ENCODE data around the gene ENTR1. TPM values are rescaled to one million over a fixed set of nuclear protein-coding genes. Genes with fewer than 3 reads are reported as not detected.

ENTR1 gene
- total and polyA plus RNA-seq, 2 of the 13 experiments (the other 11 are each of a cell fraction or from before 2014, with no cell fraction given) = 70.1 to 76.4 TPM

GRCh38 chr9:136363106-136363948 lies 47.1 kb downstream of the ENTR1 start, which contains the start of gene DNLZ (continued):
- TF ChIP-seq REST (IDR thresholded peaks at IDR 0.05; ENCODE audit: borderline replicate concordance in 1 of 2, low read depth in 1 of 2, low read length in 2 of 2) (no peak), JUN (CRISPR knock-in tag; IDR thresholded peaks at IDR 0.05) (peak; percentile 38; the same call in 1 of the 2 replicates), BORCS8-MEF2B (CRISPR knock-in tag; IDR thresholded peaks at IDR 0.05) (peak; percentile 91; the same call in 1 of the 2 replicates), ATF1 (CRISPR knock-in tag; IDR thresholded peaks at IDR 0.05) (no peak), PLSCR1 (CRISPR knock-in tag; IDR thresholded peaks at IDR 0.05; ENCODE audit: borderline replicate concordance) (no peak), ZNF557 (CRISPR knock-in tag; IDR thresholded peaks at IDR 0.05) (peak; percentile 28; the same call in 1 of the 2 replicates), FOSL1 (CRISPR knock-in tag; IDR thresholded peaks at IDR 0.05; ENCODE audit: borderline replicate concordance) (no peak), CEBPZ (IDR thresholded peaks at IDR 0.05; ENCODE audit: low read length) (no peak), MAFF (IDR thresholded peaks at IDR 0.05; ENCODE audit: low read depth, low read length) (no peak), ZNF652 (CRISPR knock-in tag; IDR thresholded peaks at IDR 0.05; ENCODE audit: borderline replicate concordance, low read depth) (no peak), MAX (IDR thresholded peaks at IDR 0.05) (peak; percentile 100), ZNF777 (CRISPR knock-in tag; IDR thresholded peaks at IDR 0.05) (peak; percentile 81), RAD51 (IDR thresholded peaks at IDR 0.05; ENCODE audit: borderline replicate concordance) (no peak), FOXK1 (CRISPR knock-in tag; IDR thresholded peaks at IDR 0.05; ENCODE audit: borderline replicate concordance, low read depth) (peak; percentile 56; the same call in 1 of the 2 replicates), ZHX1 (CRISPR knock-in tag; IDR thresholded peaks at IDR 0.05; ENCODE audit: low read depth) (peak; percentile 84)

Measured in HepG2 (cell line).